IMR-90 (cell line): Measurements from ENCODE around the gene HHLA2.

Experiments used
- NFE2L2 ChIP-seq: fragments of 150-350 bp; IDR thresholded peaks from 2 replicates; pipeline ENCODE4 v1.6.1; 2016; ENCODE audit warnings: low read depth, mild to moderate bottlenecking, low read length
- TF ChIP-seq, protein P1 (sequence below): conservative IDR thresholded peaks from 2 replicates; pipeline ENCODE4 v1.5.1; 2012; ENCODE audit warnings: mild to moderate bottlenecking, low read depth, low read length, improper control_type of control experiment

DNA sequence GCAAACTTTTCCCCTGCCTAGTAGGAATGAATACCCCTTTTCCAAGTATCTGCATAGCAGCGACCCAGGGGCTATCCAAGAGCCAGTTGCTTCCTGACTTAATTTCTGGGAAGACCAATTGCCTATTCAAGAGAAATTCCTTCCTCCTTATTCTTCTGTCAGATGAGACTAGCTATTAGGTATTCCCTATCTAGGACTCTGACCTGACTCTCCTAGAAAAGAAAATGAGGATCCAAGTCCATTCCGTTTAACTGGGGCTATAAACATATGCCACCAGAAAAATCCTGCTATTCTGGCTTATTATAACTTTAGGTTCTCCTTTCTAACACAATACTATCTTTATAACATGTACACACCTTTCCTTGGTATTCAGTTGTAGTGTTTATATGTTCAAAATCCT lies 1.7 kb downstream of the HHLA2 start:
- TF ChIP-seq NFE2L2, result no peak
- TF ChIP-seq, protein P1, sequence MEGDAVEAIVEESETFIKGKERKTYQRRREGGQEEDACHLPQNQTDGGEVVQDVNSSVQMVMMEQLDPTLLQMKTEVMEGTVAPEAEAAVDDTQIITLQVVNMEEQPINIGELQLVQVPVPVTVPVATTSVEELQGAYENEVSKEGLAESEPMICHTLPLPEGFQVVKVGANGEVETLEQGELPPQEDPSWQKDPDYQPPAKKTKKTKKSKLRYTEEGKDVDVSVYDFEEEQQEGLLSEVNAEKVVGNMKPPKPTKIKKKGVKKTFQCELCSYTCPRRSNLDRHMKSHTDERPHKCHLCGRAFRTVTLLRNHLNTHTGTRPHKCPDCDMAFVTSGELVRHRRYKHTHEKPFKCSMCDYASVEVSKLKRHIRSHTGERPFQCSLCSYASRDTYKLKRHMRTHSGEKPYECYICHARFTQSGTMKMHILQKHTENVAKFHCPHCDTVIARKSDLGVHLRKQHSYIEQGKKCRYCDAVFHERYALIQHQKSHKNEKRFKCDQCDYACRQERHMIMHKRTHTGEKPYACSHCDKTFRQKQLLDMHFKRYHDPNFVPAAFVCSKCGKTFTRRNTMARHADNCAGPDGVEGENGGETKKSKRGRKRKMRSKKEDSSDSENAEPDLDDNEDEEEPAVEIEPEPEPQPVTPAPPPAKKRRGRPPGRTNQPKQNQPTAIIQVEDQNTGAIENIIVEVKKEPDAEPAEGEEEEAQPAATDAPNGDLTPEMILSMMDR, result no peak
